GM12874 (cell line): ENCODE results near the gene SEL1L3.

Source experiments
- CTCF ChIP-seq: IDR thresholded peaks from 2 replicates; pipeline ENCODE4 v1.5.1; 2011; ENCODE audit warnings: low read depth, mild to moderate bottlenecking, control low read depth, low read length, moderate library complexity; ENCODE audit not compliant: insufficient read depth

The SEL1L3 gene

GRCh38 chr4:25703731-25704388, 158.9 kb downstream of the SEL1L3 start:
- TF ChIP-seq CTCF, result no peak

- TF ChIP-seq CTCF, result no peak
Measured at GRCh38 chr4:25702848-25703247, 159.9 kb downstream of the SEL1L3 start.

- TF ChIP-seq CTCF, result no peak
Measured at GRCh38 chr4:25700661-25701060, 162.1 kb downstream of the SEL1L3 start.

- TF ChIP-seq CTCF, result no peak
Measured at GRCh38 chr4:25697516-25697915, 165.3 kb downstream of the SEL1L3 start.
